ENCODE data around the gene ABL1. TPM values are rescaled to one million over a fixed set of nuclear protein-coding genes. Genes with fewer than 3 reads are reported as not detected.

Gene ABL1
- total RNA-seq, 1 experiment from 2014 or later: 78.6 TPM

DNA sequence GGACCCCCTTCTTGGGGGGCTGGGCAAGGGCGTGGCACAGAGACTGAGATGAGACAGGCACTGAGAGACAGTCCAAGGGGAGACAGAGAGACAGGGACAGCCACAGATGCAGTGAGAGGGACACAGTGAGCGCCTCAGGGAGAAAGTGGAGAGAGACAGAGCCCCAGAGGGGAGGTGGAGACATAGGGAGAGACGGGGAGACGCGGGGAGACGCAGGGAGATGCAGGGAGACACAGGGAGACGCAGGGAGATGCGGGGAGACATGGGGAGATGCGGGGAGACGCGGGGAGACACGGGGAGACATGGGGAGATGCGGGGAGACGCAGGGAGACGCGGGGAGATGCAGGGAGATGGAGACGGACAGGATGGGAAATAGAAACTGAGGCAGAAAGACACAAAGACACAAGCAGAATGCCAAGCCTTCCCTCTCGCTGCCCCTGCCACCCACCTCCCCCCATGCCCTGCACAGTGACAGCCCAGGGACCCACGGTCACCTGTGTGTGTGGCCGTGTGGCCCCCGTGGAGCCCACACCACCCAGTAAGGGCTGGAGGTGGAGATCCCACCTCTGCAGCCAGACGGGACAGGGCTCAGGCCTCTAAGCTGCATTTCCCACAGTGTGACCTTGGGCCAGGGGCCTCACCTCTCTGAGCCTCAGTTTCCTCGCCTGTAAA, 95.2 kb downstream of the ABL1 start:
- TF ChIP-seq EZH2 (IDR thresholded peaks at IDR 0.05; ENCODE audit: borderline replicate concordance, low read depth, low read length, poor library complexity, severe bottlenecking): no peak
- TF ChIP-seq, protein P1, sequence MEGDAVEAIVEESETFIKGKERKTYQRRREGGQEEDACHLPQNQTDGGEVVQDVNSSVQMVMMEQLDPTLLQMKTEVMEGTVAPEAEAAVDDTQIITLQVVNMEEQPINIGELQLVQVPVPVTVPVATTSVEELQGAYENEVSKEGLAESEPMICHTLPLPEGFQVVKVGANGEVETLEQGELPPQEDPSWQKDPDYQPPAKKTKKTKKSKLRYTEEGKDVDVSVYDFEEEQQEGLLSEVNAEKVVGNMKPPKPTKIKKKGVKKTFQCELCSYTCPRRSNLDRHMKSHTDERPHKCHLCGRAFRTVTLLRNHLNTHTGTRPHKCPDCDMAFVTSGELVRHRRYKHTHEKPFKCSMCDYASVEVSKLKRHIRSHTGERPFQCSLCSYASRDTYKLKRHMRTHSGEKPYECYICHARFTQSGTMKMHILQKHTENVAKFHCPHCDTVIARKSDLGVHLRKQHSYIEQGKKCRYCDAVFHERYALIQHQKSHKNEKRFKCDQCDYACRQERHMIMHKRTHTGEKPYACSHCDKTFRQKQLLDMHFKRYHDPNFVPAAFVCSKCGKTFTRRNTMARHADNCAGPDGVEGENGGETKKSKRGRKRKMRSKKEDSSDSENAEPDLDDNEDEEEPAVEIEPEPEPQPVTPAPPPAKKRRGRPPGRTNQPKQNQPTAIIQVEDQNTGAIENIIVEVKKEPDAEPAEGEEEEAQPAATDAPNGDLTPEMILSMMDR (conservative IDR thresholded peaks at IDR 0.05; ENCODE audit: low read depth, low read length): no peak
- Histone ChIP-seq H3K4me1 (ENCODE audit: insufficient read depth, low read length, poor library complexity, severe bottlenecking) (no peaks in the 10 kb centered on the region), H3K27me3 (replicated peaks; ENCODE audit: insufficient read depth, low read depth, low read length, poor library complexity) (no peaks in the 10 kb centered on the region), H3K27ac (ENCODE audit: low read depth, low read length, poor library complexity, severe bottlenecking) (no peak overlapping the region), H3K4me3 (ENCODE audit: low read depth, low read length, poor library complexity, severe bottlenecking) (no peak overlapping the region), H3K9me3 (ENCODE audit: low read depth, low read length, poor library complexity, severe bottlenecking) (no peaks in the 10 kb centered on the region), H3K36me3 (ENCODE audit: insufficient read depth, low read length, poor library complexity, severe bottlenecking) (no peaks in the 10 kb centered on the region)
- BruUV-seq (replicated peaks): no TSS peak
- CTCF ChIA-PET: no interaction called here
- DNase-seq (ENCODE audit: low spot score): no peak
- intact Hi-C loops (cut with micrococcal nuclease; ENCODE audit: unreplicated experiment): no loop called here
- POLR2A ChIA-PET (ENCODE audit: low non-redundant PET): no interaction called here

DNA sequence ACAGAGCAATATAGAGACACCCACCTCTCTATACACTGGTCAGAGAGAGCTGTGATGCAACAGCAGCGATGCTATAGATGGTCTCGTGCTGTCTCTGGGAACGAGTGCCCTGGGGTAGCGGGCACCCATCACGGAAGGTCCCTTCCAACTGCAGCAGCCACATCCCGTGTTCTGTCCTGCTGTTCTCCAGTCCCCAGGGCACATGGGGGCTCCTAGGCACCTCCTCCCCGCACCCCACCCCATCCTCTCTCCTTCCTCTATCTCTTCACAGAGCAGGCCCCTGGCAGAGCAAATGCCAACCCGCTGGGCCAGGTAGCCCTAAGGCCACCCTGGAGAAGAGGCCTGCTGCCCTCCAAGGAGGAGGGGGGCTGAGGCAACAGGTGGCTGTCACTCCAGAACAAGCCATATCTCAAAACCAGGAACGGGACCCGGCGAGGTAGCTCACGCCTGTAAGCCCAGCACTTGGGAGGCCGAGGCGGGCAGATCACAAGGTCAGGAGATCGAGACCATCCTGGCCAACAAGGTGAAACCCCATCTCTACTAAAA, 95.8 kb downstream of the ABL1 start:
- DNase-seq (ENCODE audit: low spot score): no peak
- Histone ChIP-seq H3K27ac (ENCODE audit: low read depth, low read length, poor library complexity, severe bottlenecking) (no peak overlapping the region), H3K27me3 (replicated peaks; ENCODE audit: insufficient read depth, low read depth, low read length, poor library complexity) (no peaks in the 10 kb centered on the region), H3K9me3 (ENCODE audit: low read depth, low read length, poor library complexity, severe bottlenecking) (no peaks in the 10 kb centered on the region), H3K4me3 (ENCODE audit: low read depth, low read length, poor library complexity, severe bottlenecking) (no peak overlapping the region), H3K4me1 (ENCODE audit: insufficient read depth, low read length, poor library complexity, severe bottlenecking) (no peaks in the 10 kb centered on the region), H3K36me3 (ENCODE audit: insufficient read depth, low read length, poor library complexity, severe bottlenecking) (no peaks in the 10 kb centered on the region)
- TF ChIP-seq EZH2 (IDR thresholded peaks at IDR 0.05; ENCODE audit: borderline replicate concordance, low read depth, low read length, poor library complexity, severe bottlenecking): no peak
- TF ChIP-seq, protein P1 (conservative IDR thresholded peaks at IDR 0.05; ENCODE audit: low read depth, low read length): no peak
- ChIA-PET POLR2A (ENCODE audit: low non-redundant PET) (no interaction called here), CTCF (no interaction called here)
- intact Hi-C loops (cut with micrococcal nuclease; ENCODE audit: unreplicated experiment): no loop called here
- no TSS peak for BruUV-seq (replicated peaks)

DNA sequence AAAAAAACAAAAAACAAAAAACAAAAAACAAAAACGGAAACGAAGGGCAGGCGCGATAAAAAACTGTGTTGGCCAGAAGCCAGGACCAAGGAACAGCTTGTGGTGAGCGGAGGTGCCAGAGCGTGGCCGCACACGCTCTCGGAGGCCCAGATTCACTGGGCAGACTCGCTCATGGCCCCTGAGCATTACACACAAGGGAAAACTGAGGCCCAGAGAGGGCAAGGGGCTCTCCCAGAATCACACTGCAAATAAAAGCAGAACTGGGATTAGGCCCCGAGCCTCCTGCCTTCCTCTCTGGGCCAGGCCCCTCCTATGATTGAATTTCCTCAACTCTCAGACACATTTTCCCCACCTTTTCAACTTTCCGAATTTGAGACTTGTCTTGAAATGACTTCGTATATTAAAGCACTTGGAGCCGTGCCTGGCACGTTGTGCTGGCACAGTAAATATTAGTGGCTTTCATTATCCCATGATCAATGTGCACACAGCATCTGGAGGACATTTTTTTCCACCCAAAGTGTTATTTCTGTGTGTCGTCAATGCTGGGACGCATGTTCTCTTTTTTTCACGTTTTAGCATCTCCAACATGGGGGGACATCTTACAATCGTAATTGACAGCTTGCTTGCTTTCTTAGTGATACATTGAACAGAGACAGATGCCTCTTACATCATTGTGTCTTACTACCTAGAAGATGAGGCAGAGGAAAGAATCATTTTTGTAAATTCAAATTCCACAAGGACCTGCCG, 96.6 kb downstream of the ABL1 start:
- BruUV-seq (replicated peaks): no TSS peak
- Histone ChIP-seq H3K4me3 (ENCODE audit: low read depth, low read length, poor library complexity, severe bottlenecking) (no peak overlapping the region), H3K36me3 (ENCODE audit: insufficient read depth, low read length, poor library complexity, severe bottlenecking) (no peaks in the 10 kb centered on the region), H3K27ac (ENCODE audit: low read depth, low read length, poor library complexity, severe bottlenecking) (no peak overlapping the region), H3K9me3 (ENCODE audit: low read depth, low read length, poor library complexity, severe bottlenecking) (no peaks in the 10 kb centered on the region), H3K27me3 (replicated peaks; ENCODE audit: insufficient read depth, low read depth, low read length, poor library complexity) (no peaks in the 10 kb centered on the region), H3K4me1 (ENCODE audit: insufficient read depth, low read length, poor library complexity, severe bottlenecking) (no peaks in the 10 kb centered on the region)
- TF ChIP-seq EZH2 (IDR thresholded peaks at IDR 0.05; ENCODE audit: borderline replicate concordance, low read depth, low read length, poor library complexity, severe bottlenecking): no peak
- TF ChIP-seq, protein P1 (conservative IDR thresholded peaks at IDR 0.05; ENCODE audit: low read depth, low read length): no peak
- POLR2A ChIA-PET (ENCODE audit: low non-redundant PET): no interaction called here
- intact Hi-C loops (cut with micrococcal nuclease; ENCODE audit: unreplicated experiment): no loop called here
- DNase-seq (ENCODE audit: low spot score): no peak
- CTCF ChIA-PET: no interaction called here

Measured in A673 (cell line).